ENCODE data around the gene FBXO24. TPM values are rescaled to one million over a fixed set of nuclear protein-coding genes. Genes with fewer than 3 reads are reported as not detected.
A peak's percentile ranks its signal among the peaks of the same experiment; 100 is the strongest.
"Not testable (repeated sequence)": the region's sequence is repeated elsewhere in the genome, so short reads cannot be mapped to it uniquely, and the experiment has no call there.

Gene FBXO24
- total RNA-seq, 2 experiments from 2014 or later: 0.16 to 1.7 TPM

DNA sequence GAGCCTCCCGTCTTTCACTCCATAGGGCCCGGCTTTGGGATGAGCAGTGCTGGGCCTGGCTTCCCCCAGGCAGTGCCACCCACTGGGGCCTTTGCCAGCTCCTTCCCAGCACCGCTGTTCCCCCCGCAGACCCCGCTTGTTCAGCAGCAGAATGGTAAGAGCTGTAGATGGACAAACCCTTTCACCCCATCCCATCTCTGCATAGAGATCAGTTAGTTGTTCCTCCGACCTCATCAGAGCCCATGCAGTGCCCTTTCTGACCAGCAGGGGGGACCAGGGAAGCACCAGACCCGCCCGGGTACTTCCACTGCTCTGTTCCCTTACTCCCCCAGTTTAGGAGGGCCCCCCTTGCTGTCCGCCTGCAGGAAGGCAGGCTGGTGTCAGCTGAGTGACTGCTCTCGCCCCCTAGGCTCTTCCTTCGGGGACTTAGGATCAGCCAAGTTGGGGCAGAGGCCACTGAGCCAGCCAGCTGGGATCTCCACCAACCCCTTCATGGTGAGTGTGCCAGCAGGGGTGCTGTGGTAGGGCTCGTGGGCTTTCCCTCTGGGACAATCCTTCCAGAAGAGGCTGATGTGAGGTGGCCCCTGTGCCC, 22.2 kb upstream of the FBXO24 start:
- H3K4me3 ChIP-seq (ENCODE audit: low read depth, low read length, poor library complexity, severe bottlenecking): no peak overlapping the region
- H3K9me3 ChIP-seq (ENCODE audit: low read length): no peaks in the 10 kb centered on the region
- H4K20me1 ChIP-seq (ENCODE audit: insufficient read depth, low read length): no peaks in the 10 kb centered on the region
- no peak overlapping the region for H3K4me2 ChIP-seq (ENCODE audit: low read length)
- no TSS peak for BruUV-seq (replicated peaks)
- no peak overlapping the region for H2AFZ ChIP-seq (ENCODE audit: low read length)
- TF ChIP-seq EZH2phosphoT487 (IDR thresholded peaks at IDR 0.05; ENCODE audit: borderline replicate concordance, low read depth, low read length) (no peak), CTCF (conservative IDR thresholded peaks at IDR 0.05; ENCODE audit: low read length) (peak; percentile 93)
- no peaks in the 10 kb centered on the region for H3K79me2 ChIP-seq (ENCODE audit: insufficient read depth, low read depth, low read length)
- POLR2A ChIA-PET: no interaction called here
- no peak overlapping the region for H3K27ac ChIP-seq (ENCODE audit: low read depth, low read length, poor library complexity, severe bottlenecking)
- peaks cover 27% of the 10 kb centered on the region for H3K4me1 ChIP-seq (ENCODE audit: insufficient read depth, low read length, poor library complexity, severe bottlenecking)
- peaks cover 12% of the 10 kb centered on the region; the same call in 1 of the 2 replicates for H3K36me3 ChIP-seq (ENCODE audit: insufficient read depth, low read length)
- peak; percentile 75 for DNase-seq (ENCODE audit: low spot score)
- intact Hi-C loops (cut with micrococcal nuclease; ENCODE audit: unreplicated experiment): loop anchor here (1.0 kb wide), 2 partner anchors 24 to 127 kb away; no protein-coding TSS in a partner anchor
- CTCF ChIA-PET (ENCODE audit: unreplicated experiment): interaction anchor here (0.6 to 1.2 kb wide), 2 partner anchors 25 to 71 kb away, joined by 3 read pairs; no protein-coding TSS in a partner anchor
- no peaks in the 10 kb centered on the region for H3K9me2 ChIP-seq (ENCODE audit: insufficient read depth, low read length)

DNA sequence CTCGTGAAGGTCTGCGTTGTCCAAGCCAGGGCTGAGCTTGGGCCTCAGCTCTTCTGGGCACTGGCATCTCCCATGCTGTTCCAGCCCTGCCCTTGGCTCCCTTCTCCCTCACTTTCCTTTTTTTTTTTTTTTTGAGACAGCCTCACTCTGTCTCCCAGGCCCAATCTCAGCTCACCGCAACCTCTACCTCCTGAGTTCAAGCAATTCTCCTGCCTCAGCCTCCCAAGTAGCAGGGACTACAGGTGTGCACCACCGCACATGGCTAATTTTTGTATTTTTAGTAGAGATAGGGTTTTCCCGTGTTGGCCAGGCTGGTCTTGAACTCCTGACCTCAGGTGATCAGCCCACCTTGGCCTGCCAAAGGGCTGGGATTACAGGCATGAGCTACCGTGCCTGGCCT, 21.7 kb upstream of the FBXO24 start:
- H3K9me2 ChIP-seq (ENCODE audit: insufficient read depth, low read length); DNase-seq (ENCODE audit: low spot score); H3K4me2 ChIP-seq (ENCODE audit: low read length); H4K20me1 ChIP-seq (ENCODE audit: insufficient read depth, low read length); BruUV-seq (replicated peaks); H3K4me3 ChIP-seq (ENCODE audit: low read depth, low read length, poor library complexity, severe bottlenecking); H3K36me3 ChIP-seq (ENCODE audit: insufficient read depth, low read length); H3K9me3 ChIP-seq (ENCODE audit: low read length); H3K27ac ChIP-seq (ENCODE audit: low read depth, low read length, poor library complexity, severe bottlenecking); POLR2A ChIA-PET; H2AFZ ChIP-seq (ENCODE audit: low read length); H3K79me2 ChIP-seq (ENCODE audit: insufficient read depth, low read depth, low read length): not testable (repeated sequence)
- intact Hi-C loops (cut with micrococcal nuclease; ENCODE audit: unreplicated experiment): loop anchor here (1.0 kb wide), 2 partner anchors 24 to 127 kb away; no protein-coding TSS in a partner anchor
- CTCF ChIA-PET (ENCODE audit: unreplicated experiment): interaction anchor here (0.6 to 1.2 kb wide), 2 partner anchors 24 to 72 kb away, joined by 3 read pairs; no protein-coding TSS in a partner anchor
- peaks cover 28% of the 10 kb centered on the region for H3K4me1 ChIP-seq (ENCODE audit: insufficient read depth, low read length, poor library complexity, severe bottlenecking)

DNA sequence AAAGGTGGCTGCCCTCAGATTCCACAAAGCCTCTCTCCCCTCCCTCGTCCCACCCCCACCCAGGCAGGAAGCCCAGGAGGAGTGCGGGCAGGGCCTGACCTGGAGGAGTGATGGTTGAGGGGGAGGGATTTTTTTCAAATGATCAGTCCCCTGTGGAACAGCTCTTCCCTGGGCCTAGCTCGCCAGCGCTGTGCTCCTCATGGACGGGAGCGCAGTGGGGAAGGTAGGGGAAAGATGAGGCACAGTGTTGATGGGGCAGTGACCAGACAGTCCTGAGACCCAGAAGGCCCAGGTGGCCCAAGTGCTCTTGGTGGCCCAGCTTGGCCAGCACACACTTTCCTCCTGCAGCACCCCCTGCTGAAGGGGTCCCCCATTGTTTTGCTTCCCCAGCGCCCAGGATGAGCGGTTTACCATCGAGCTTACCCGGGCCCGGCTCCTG, 21.0 kb upstream of the FBXO24 start:
- Histone ChIP-seq H2AFZ (ENCODE audit: low read length) (no peak overlapping the region), H3K4me3 (ENCODE audit: low read depth, low read length, poor library complexity, severe bottlenecking) (no peak overlapping the region), H3K36me3 (ENCODE audit: insufficient read depth, low read length) (0 out of 2 replicates have a peak, but pooled peaks cover 7% of the 10 kb centered on the region), H3K9me3 (ENCODE audit: low read length) (no peaks in the 10 kb centered on the region), H3K4me1 (ENCODE audit: insufficient read depth, low read length, poor library complexity, severe bottlenecking) (peaks cover 28% of the 10 kb centered on the region), H3K27ac (ENCODE audit: low read depth, low read length, poor library complexity, severe bottlenecking) (no peak overlapping the region), H3K4me2 (ENCODE audit: low read length) (no peak overlapping the region), H3K9me2 (ENCODE audit: insufficient read depth, low read length) (no peaks in the 10 kb centered on the region), H4K20me1 (ENCODE audit: insufficient read depth, low read length) (no peaks in the 10 kb centered on the region), H3K79me2 (ENCODE audit: insufficient read depth, low read depth, low read length) (no peaks in the 10 kb centered on the region)
- POLR2A ChIA-PET: no interaction called here
- TF ChIP-seq EZH2phosphoT487 (IDR thresholded peaks at IDR 0.05; ENCODE audit: borderline replicate concordance, low read depth, low read length) (no peak), CTCF (conservative IDR thresholded peaks at IDR 0.05; ENCODE audit: low read length) (no peak)
- CTCF ChIA-PET (ENCODE audit: unreplicated experiment): interaction anchor here (1.2 kb wide), 1 partner anchor 24 kb away, joined by 3 read pairs; no protein-coding TSS in a partner anchor
- no TSS peak for BruUV-seq (replicated peaks)
- DNase-seq (ENCODE audit: low spot score): no peak
- intact Hi-C loops (cut with micrococcal nuclease; ENCODE audit: unreplicated experiment): no loop called here
